GM18873 (cell line): ENCODE data around the gene NUMB.

Source experiments
- ATAC-seq: cut with Tn5 transposase; IDR thresholded peaks from one replicate; pipeline ENCODE4 v1.9.1; 2021; ENCODE audit warnings: mild to moderate bottlenecking, moderate library complexity, moderate number of reproducible peaks; ENCODE audit not compliant: unreplicated experiment, low FRiP score

The NUMB gene

GRCh38 chr14:73237786-73238423 lies 220.4 kb downstream of the NUMB start:
- no peak for ATAC-seq

GRCh38 chr14:73237219-73237785 lies 221.0 kb downstream of the NUMB start, which contains the start of gene PAPLN:
Gene PAPLN, plus strand, starts transcription at chr14:73237506. Its CDS starts 2,273 bp downstream, at chr14:73239779.
- no peak for ATAC-seq

DNA sequence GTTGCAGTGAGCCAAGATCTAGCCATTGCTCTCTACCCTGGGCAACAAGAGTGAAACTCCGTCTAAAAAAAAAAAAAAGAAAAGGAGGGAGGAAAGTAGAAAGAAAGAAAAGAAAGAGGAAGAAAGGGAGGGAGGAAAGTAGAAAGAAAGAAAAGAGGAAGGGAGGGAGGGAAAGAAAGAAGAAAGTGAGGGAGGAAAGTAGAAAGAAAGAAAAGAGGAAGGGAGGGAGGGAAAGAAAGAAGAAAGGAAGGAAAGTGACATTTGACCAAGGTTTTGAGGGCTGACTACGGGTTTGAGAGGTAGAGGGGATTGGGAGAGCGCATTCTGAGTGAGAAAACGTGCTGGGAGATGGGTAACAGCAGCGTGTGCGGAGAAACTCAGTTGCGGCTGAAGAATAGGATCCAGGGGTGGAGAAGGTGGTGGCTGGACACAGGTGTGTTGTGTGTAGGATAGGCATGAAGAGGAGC lies 221.6 kb downstream of the NUMB start:
- ATAC-seq: no peak

- ATAC-seq: no peak
These were observed 222.2 kb downstream of the NUMB start for GRCh38 chr14:73236157-73236556.

GRCh38 chr14:73235531-73236155 lies 222.7 kb downstream of the NUMB start:
- no peak for ATAC-seq

GRCh38 chr14:73234586-73235394 lies 223.6 kb downstream of the NUMB start:
- ATAC-seq: no peak

DNA sequence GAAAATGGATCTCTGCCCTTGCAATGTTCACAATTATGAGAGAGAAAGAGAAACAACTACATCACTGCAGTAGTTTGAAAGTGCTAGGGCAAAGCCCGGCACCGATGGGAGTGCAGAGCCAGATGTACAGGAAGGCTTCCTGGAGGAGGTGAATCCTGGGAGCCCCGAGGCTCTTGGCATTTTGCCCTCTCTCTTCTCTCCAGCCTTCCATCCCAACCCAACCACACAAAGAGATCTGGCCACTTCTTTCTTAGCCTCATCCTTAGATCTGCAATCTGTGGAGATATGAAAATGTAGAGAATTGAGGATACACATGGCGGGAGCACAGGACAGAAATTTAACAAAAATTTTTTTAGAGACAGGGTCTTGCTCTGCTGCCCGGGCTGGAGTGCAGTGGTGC lies 224.3 kb downstream of the NUMB start:
- no peak for ATAC-seq

GRCh38 chr14:73233564-73233963 lies 224.8 kb downstream of the NUMB start:
- no peak for ATAC-seq

DNA sequence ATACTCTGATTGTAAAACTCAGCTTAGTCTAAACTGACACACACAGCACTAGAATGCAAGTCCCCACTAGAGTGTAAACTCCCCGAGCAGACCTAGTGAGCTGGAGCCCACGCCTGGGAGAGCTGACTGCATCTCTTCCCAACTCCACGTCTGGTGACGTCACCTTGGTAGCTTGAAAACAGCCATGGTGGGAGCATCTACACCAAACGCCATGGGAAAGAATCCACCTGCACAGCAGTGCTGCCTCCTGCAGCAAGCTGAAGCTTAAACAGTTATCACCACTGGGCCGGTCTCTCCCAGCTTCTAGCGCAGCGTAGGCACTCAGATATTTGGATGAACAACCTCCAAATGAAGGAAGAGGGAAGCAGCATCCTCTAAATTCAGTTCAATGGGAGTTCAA lies 225.4 kb downstream of the NUMB start:
- no peak for ATAC-seq

- no peak for ATAC-seq
These were observed 226.1 kb downstream of the NUMB start for GRCh38 chr14:73231981-73232851.

GRCh38 chr14:73230051-73230450 lies 228.3 kb downstream of the NUMB start:
- ATAC-seq: no peak

DNA sequence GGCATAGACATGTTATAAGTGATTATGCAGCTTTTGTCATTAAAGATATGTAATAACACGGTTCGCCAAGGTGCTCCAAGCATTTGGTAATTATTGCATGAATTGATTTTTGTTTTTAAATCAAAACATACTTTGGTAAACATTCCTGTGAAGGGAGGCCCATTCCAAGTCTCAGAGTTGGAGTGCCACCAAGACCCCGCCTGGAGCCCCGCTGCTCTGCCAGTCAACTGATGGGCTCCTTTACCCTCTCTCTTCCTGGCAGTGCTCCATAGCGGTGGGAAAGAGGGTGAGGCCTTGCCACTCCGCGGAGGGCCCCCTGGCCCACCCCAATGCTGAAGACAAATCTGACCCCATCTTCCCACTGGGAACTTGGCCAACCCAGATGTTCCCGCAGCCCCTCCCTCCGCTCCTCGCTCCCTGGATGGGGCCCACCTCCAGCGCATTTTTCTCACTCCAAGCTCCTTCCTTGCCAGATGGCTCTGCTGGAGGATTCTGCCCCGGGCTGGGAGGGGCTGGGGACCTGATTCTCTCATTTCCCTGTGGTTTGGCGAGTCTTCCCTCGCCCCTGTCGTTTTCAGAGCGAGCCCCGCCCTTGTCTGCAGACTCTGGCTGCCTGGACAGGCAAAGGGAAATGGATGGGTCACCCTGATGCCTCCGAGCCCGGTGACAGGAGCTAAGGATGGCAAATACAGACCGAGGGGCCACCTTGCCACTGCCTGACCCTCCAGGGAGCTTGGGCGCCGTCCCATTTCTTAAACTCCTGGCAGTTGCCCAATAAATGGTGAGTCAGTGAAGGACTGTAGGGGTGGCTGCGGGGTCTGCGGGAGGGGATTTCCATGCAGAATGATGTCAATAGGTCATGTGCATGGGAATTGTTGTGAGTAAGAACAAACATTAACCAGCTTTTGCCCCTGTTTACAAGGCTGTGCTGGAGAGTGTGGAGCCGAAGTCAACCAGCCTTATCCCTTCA lies 230.2 kb downstream of the NUMB start:
- ATAC-seq: no peak

- no peak for ATAC-seq
These were observed 232.8 kb downstream of the NUMB start for GRCh38 chr14:73225496-73225895.
